GM20000 (cell line): ENCODE data around the gene OR8J3.
"Not testable (repeated sequence)": the region's sequence is repeated elsewhere in the genome, so short reads cannot be mapped to it uniquely, and the experiment has no call there.

Experiments used
- DNase-seq: peaks from one replicate; pipeline ENCODE4 v3.0.0; 2012; ENCODE audit warnings: low spot score
- TF ChIP-seq, protein P1 (sequence below): IDR thresholded peaks from 2 replicates; pipeline ENCODE4 v1.5.1; 2012; ENCODE audit warnings: mild to moderate bottlenecking, control low read depth; ENCODE audit errors: extremely low read depth, missing control alignments

Gene OR8J3

GRCh38 chr11:56152333-56152732, 12.3 kb upstream of the OR8J3 start:
- TF ChIP-seq, protein P1, sequence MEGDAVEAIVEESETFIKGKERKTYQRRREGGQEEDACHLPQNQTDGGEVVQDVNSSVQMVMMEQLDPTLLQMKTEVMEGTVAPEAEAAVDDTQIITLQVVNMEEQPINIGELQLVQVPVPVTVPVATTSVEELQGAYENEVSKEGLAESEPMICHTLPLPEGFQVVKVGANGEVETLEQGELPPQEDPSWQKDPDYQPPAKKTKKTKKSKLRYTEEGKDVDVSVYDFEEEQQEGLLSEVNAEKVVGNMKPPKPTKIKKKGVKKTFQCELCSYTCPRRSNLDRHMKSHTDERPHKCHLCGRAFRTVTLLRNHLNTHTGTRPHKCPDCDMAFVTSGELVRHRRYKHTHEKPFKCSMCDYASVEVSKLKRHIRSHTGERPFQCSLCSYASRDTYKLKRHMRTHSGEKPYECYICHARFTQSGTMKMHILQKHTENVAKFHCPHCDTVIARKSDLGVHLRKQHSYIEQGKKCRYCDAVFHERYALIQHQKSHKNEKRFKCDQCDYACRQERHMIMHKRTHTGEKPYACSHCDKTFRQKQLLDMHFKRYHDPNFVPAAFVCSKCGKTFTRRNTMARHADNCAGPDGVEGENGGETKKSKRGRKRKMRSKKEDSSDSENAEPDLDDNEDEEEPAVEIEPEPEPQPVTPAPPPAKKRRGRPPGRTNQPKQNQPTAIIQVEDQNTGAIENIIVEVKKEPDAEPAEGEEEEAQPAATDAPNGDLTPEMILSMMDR = no peak
- no peak for DNase-seq

DNA sequence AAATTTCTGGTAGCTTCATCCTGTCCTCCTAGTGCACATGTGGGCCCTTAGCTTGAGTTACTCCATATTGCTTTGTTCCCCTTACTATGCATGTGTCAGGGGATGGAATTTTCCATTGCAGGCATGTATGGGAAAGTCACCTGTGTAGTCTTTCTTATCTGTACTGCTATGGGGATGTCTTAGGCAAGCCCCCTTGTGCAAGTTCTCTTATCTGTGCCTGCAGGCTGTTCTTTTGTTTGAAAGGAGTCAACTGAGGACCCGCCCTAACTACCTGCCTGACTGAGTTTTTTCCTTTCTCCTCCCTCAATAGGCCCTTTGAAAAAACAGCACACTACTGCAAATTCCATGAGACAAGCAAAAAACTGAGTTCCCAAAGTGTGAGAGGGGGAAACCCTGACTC, 11.4 kb upstream of the OR8J3 start:
- DNase-seq = no peak
- TF ChIP-seq, protein P1 = no peak

GRCh38 chr11:56143681-56144080, 3.7 kb upstream of the OR8J3 start:
- not testable (repeated sequence) for DNase-seq

DNA sequence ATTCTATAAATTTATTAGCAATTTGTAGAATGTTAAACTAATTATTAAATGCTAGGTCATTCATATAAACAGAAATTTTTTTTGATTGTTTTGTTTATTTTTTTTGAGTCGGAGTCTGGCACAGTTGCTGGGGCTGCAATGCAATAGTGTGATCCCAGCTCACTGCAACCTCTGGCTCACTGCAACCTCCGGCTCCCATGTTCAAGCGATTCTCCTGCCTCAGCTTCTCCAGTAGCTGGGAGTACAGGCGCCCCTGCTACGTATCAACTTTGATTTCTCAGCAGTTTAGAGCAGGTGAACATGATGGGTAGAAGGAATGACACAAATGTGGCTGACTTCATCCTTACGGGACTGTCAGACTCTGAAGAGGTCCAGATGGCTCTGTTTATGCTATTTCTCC, 17.9 kb downstream of the OR8J3 start, which contains the start of gene OR8H3:
Gene OR8H3, plus strand, starts transcription at position 301 of the 400 bp plus-strand sequence. Its CDS starts 0 bp downstream, at position 301.
- TF ChIP-seq, protein P1 = no peak
- DNase-seq = no peak

DNA sequence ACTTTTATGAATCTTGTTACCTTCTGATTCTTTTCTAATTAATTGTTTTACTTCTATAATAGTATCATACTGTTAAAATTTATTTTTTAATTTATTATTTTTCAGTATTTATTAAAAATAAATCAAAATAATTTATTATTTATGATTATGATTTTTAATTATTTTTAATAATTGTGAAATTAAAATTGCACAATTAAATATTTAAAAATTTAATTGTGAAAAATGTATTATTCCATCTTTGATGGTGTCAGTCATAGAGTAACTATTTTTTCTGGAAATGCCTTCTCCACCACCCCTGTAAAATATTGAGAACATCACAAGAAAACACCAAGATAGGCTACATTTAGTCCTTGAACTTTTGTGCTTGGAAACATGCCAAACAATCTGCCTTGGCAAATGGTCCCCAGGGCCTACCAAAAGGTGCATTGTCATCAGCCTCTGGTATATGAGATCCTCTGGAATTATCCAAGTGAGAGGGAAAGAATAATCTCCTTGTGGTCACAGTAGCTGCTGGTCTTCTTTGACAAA, 36.7 kb downstream of the OR8J3 start, which contains the start of gene OR8H2:
Gene OR8H2, plus strand, starts transcription at position 478 of the 528 bp plus-strand sequence. CDS start 1,356 bp downstream, outside the sequence.
- DNase-seq = no peak
- TF ChIP-seq, protein P1 = no peak

- TF ChIP-seq, protein P1 = no peak
- no peak for DNase-seq
These were observed 47.0 kb downstream of the OR8J3 start, which contains the start of gene OR8I2 for GRCh38 chr11:56093008-56093407. TSS of gene OR8I2 (plus strand) at chr11:56093308. CDS start at chr11:56093308, 0 bp downstream.

DNA sequence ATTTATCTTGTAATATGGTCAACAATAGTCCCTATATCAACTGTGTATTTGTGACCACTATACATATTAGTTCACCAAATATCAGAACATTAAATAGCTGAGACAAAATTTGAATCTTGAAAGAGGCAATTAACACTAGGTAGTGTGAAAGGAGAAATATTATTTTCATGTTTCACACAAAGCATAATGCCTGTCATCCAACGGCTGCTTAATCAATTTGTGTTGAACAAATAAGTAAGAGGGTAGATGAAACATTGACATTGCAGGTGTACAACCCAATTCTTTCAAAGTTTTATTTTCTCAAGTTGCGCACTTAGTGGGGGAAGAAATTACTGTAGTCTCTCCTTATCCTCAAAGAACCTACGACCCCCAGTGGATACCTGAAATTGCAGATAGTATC, 50.3 kb downstream of the OR8J3 start:
- no peak for DNase-seq
- TF ChIP-seq, protein P1 = no peak
